Neural progenitor cell (in vitro differentiated cells): ENCODE measurements around the gene BBS9. TPM values are rescaled to one million over a fixed set of nuclear protein-coding genes. Genes with fewer than 3 reads are reported as not detected.

ENCODE experiments used
- DNase-seq: peaks from one replicate; pipeline ENCODE4 v3.0.0-alpha.2; 2016; ENCODE audit warnings: low spot score
- H2AFZ ChIP-seq: fragments of 200-600 bp; sonication (generic); replicated peaks from 2 replicates; pipeline ENCODE4 v1.6.1; 2016; ENCODE audit warnings: antibody characterized with exemption
- H3F3A ChIP-seq: fragments of 200-600 bp; sonication (generic); 2 replicates; pipeline ENCODE4 v1.6.1; 2016; ENCODE audit warnings: antibody characterized with exemption, low read depth
- H3K27ac ChIP-seq: fragments of 200-600 bp; sonication (generic); 2 replicates; pipeline ENCODE4 v1.5.1; 2016; ENCODE audit warnings: mild to moderate bottlenecking
- H3K27me3 ChIP-seq: fragments of 200-600 bp; sonication (generic); 2 replicates; pipeline ENCODE4 v1.6.1; 2016; ENCODE audit warnings: mild to moderate bottlenecking, moderate library complexity
- H3K36me3 ChIP-seq: fragments of 200-600 bp; sonication (generic); 2 replicates; pipeline ENCODE4 v1.5.1; 2016
- H3K4me1 ChIP-seq: fragments of 200-600 bp; sonication (generic); 2 replicates; pipeline ENCODE4 v1.6.1; 2016; ENCODE audit warnings: mixed run types
- H3K4me2 ChIP-seq: fragments of 200-600 bp; sonication (generic); 2 replicates; pipeline ENCODE4 v1.6.1; 2016
- H3K4me3 ChIP-seq: fragments of 200-600 bp; sonication (generic); 2 replicates; pipeline ENCODE4 v1.5.1; 2016
- H3K79me2 ChIP-seq: fragments of 200-600 bp; sonication (generic); 2 replicates; pipeline ENCODE4 v1.6.1; 2016; ENCODE audit warnings: low read depth
- H3K9ac ChIP-seq: fragments of 200-600 bp; sonication (generic); 2 replicates; pipeline ENCODE4 v1.6.1; 2016
- H3K9me3 ChIP-seq: fragments of 200-600 bp; sonication (generic); 2 replicates; pipeline ENCODE4 v1.5.1; 2016; ENCODE audit warnings: low read depth
- H4K20me1 ChIP-seq: fragments of 200-600 bp; sonication (generic); 2 replicates; pipeline ENCODE4 v1.6.1; 2016; ENCODE audit warnings: low read depth
- H3K27ac Mint-ChIP-seq: 3 replicates; pipeline ENCODE4 v1.8.0; 2021; ENCODE audit warnings: mixed read lengths
- H3K27me3 Mint-ChIP-seq: 2 replicates; pipeline ENCODE4 v1.8.0; 2022; ENCODE audit warnings: low read depth, mild to moderate bottlenecking, inconsistent platforms, moderate library complexity, mixed read lengths; ENCODE audit not compliant: insufficient read depth
- H3K36me3 Mint-ChIP-seq: 3 replicates; pipeline ENCODE4 v1.8.0; 2021; ENCODE audit warnings: mixed read lengths
- H3K4me1 Mint-ChIP-seq: 3 replicates; pipeline ENCODE4 v1.8.0; 2021; ENCODE audit warnings: mixed read lengths
- H3K4me3 Mint-ChIP-seq: 3 replicates; pipeline ENCODE4 v1.8.0; 2021; ENCODE audit warnings: mild to moderate bottlenecking, moderate library complexity, mixed read lengths
- H3K9me3 Mint-ChIP-seq: 3 replicates; pipeline ENCODE4 v1.8.0; 2020; ENCODE audit warnings: mixed read lengths
- EZH2 ChIP-seq: fragments of 200-600 bp; sonication (generic); IDR thresholded peaks from 2 replicates; pipeline ENCODE4 v1.6.1; 2017; ENCODE audit warnings: antibody characterized with exemption, mild to moderate bottlenecking, moderate library complexity
- EZH2phosphoT487 ChIP-seq: fragments of 200-600 bp; sonication (generic); IDR thresholded peaks from 2 replicates; pipeline ENCODE4 v1.6.1; 2017; ENCODE audit warnings: antibody characterized with exemption
- total RNA-seq: library from RNA; depleted of rRNA; stranded (reverse); fragments of >200 nt; gene quantifications from 2 replicates; pipeline ENCODE4 v1.2.3, GENCODE V29; 2015; ENCODE audit warnings: low replicate concordance
- TF ChIP-seq, protein P1 (sequence below): fragments of 200-600 bp; sonication (generic); IDR thresholded peaks from 2 replicates; pipeline ENCODE4 v1.5.1; 2017; ENCODE audit warnings: antibody characterized with exemption, mild to moderate bottlenecking

The BBS9 gene
- total RNA-seq, 1 donor from 2014 or later = 40.3 TPM

DNA sequence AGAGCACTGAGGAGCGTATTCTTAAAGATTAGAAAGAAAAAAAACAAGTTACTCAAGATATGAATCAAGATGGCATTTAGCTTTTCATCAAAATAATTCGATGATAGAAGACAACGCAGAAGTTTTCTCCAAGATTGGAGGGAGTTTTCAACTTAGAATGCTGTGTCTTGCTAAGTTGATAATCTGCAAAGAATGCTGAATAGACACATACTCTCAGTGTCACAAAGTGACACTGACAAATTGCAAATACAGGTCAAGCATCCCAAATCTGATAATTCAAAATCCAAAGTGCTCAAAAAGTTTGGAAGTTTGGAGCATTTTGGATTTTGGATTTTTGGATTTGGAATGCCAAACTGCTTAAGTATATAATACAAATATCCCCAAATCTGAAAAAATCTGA, 243.8 kb downstream of the BBS9 start:
- H3K27ac ChIP-seq = no peak overlapping the region

DNA sequence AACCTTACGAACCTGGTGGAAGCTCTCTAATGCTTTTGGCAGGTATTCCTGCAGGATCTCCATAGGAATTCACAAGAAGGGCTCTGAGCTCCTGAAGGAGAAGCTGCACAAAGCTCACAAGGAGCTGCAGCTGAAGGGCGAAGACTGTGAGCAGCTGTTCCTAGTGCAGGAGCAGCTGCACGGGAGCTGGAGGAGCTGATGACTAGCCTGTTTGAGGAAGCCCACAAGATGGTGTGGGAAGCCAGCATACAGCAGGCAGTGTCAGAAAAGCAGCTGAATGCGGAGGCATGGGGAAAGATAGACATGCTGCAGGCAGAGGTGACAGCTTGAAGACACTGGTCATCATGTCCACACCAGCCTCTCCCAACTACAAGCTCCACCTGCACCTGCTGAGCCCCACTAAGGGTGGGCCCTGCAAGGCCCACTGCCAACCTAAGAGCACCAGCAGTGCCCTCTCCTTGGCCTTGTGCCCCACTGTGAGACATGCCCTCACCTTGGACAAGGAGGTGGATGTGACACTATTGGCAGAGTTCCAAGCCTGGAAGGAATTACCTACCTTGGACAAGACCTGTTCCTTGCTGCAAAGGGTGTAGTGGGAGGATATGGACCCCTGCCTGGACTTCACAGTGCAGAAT, 250.6 kb downstream of the BBS9 start:
- Histone ChIP-seq H3K79me2 (peaks cover 4% of the 10 kb centered on the region), H3K36me3 (no peaks in the 10 kb centered on the region), H3F3A (no peaks in the 10 kb centered on the region), H3K27me3 (no peaks in the 10 kb centered on the region), H3K9ac (no peak overlapping the region), H3K4me2 (no peak overlapping the region), H3K27ac (no peak overlapping the region), H3K4me3 (no peak overlapping the region), H2AFZ (no peak overlapping the region), H4K20me1 (no peaks in the 10 kb centered on the region), H3K9me3 (no peaks in the 10 kb centered on the region), H3K4me1 (no peaks in the 10 kb centered on the region)
- no peaks in the 10 kb centered on the region for H3K36me3 Mint-ChIP-seq
- H3K9me3 Mint-ChIP-seq = no peaks in the 10 kb centered on the region
- H3K27me3 Mint-ChIP-seq = peaks cover 2% of the 10 kb centered on the region
- H3K4me3 Mint-ChIP-seq = no peak overlapping the region
- no peaks in the 10 kb centered on the region for H3K4me1 Mint-ChIP-seq
- H3K27ac Mint-ChIP-seq = no peak overlapping the region
- DNase-seq = no peak
- TF ChIP-seq, protein P1, sequence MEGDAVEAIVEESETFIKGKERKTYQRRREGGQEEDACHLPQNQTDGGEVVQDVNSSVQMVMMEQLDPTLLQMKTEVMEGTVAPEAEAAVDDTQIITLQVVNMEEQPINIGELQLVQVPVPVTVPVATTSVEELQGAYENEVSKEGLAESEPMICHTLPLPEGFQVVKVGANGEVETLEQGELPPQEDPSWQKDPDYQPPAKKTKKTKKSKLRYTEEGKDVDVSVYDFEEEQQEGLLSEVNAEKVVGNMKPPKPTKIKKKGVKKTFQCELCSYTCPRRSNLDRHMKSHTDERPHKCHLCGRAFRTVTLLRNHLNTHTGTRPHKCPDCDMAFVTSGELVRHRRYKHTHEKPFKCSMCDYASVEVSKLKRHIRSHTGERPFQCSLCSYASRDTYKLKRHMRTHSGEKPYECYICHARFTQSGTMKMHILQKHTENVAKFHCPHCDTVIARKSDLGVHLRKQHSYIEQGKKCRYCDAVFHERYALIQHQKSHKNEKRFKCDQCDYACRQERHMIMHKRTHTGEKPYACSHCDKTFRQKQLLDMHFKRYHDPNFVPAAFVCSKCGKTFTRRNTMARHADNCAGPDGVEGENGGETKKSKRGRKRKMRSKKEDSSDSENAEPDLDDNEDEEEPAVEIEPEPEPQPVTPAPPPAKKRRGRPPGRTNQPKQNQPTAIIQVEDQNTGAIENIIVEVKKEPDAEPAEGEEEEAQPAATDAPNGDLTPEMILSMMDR = no peak
- TF ChIP-seq EZH2 (no peak), EZH2phosphoT487 (no peak)

More for the DNA sequence above, 243.8 kb downstream of the BBS9 start:
- Mint-ChIP-seq H3K36me3 (no peaks in the 10 kb centered on the region), H3K4me3 (no peak overlapping the region), H3K4me1 (no peaks in the 10 kb centered on the region), H3K27ac (no peak overlapping the region), H3K9me3 (no peaks in the 10 kb centered on the region), H3K27me3 (no peaks in the 10 kb centered on the region)
- Histone ChIP-seq H3K4me2 (peak overlapping the region; percentile 16), H3K9ac (no peak overlapping the region), H3K9me3 (no peaks in the 10 kb centered on the region), H3K4me1 (peaks cover 10% of the 10 kb centered on the region), H2AFZ (no peak overlapping the region), H3K27me3 (no peaks in the 10 kb centered on the region), H3K36me3 (no peaks in the 10 kb centered on the region), H4K20me1 (no peaks in the 10 kb centered on the region), H3K4me3 (no peak overlapping the region), H3F3A (no peaks in the 10 kb centered on the region), H3K79me2 (peaks cover 4% of the 10 kb centered on the region)
- TF ChIP-seq EZH2 (no peak), EZH2phosphoT487 (no peak)
- TF ChIP-seq, protein P1 = no peak
- no peak for DNase-seq

DNA sequence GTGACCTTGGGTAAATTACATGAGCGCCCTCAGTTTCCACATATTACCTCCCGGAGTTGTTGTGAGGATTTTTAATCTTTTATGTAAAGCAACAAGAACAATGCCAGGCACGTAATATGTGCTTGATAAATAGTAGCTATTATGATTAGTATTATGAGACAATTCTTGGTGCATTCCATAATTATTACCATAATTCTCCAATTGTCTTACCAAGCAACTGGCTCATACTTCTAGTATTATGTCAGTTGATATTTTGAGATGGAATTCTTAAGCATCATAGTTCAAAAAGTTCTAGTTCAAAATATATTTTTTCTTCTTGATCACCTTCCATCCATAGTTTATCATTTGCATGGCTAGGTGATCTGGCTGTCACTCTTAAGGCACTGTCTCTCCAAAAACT, 259.0 kb downstream of the BBS9 start:
- H4K20me1 ChIP-seq = no peaks in the 10 kb centered on the region
- DNase-seq = no peak
- no peak overlapping the region for H3K4me2 ChIP-seq
- Mint-ChIP-seq H3K27me3 (no peaks in the 10 kb centered on the region), H3K4me3 (no peak overlapping the region), H3K36me3 (no peaks in the 10 kb centered on the region), H3K4me1 (peaks cover 2% of the 10 kb centered on the region), H3K9me3 (no peaks in the 10 kb centered on the region), H3K27ac (no peak overlapping the region)
- no peaks in the 10 kb centered on the region for H3K4me1 ChIP-seq
- no peak overlapping the region for H3K4me3 ChIP-seq
- TF ChIP-seq, protein P1 = no peak
- TF ChIP-seq EZH2phosphoT487 = no peak
- no peak for TF ChIP-seq EZH2
- H3K27ac ChIP-seq = no peak overlapping the region
- H3F3A ChIP-seq = no peaks in the 10 kb centered on the region
- no peak overlapping the region for H2AFZ ChIP-seq
- no peaks in the 10 kb centered on the region for H3K36me3 ChIP-seq
- no peak overlapping the region for H3K9ac ChIP-seq
- no peaks in the 10 kb centered on the region for H3K79me2 ChIP-seq
- no peaks in the 10 kb centered on the region for H3K9me3 ChIP-seq
- no peaks in the 10 kb centered on the region for H3K27me3 ChIP-seq
